Transverse colon (tissue), 4 donors: ENCODE measurements around the gene RGPD6.
"Not testable (repeated sequence)": the region's sequence is repeated elsewhere in the genome, so short reads cannot be mapped to it uniquely, and the experiment has no call there.

Experiments
- CTCF ChIP-seq, 5 experiments: fragments of 200-600 bp in 3 of 5; fragments of 450-650 bp in 2 of 5; sonication (generic) in 3 of 5; IDR thresholded peaks; 1 replicate in 2 of 5; 2 replicates in 3 of 5; pipeline ENCODE4 v1.5.1; 2016 to 2017; ENCODE audit warnings: antibody characterized with exemption in 5 of 5, inconsistent platforms in 3 of 5, mild to moderate bottlenecking in 2 of 5, moderate library complexity in 1 of 5
- EP300 ChIP-seq: sonication (generic); formaldehyde crosslinking; IDR thresholded peaks from one replicate; pipeline ENCODE4 v1.6.1; 2017; ENCODE audit warnings: antibody characterized with exemption, low read depth
- POLR2A ChIP-seq: fragments of 450-650 bp; IDR thresholded peaks from one replicate; pipeline ENCODE4 v1.6.1; 2016; ENCODE audit warnings: antibody characterized with exemption, mild to moderate bottlenecking, moderate library complexity
- POLR2AphosphoS5 ChIP-seq, 3 donors: sonication (generic); formaldehyde crosslinking; IDR thresholded peaks; one replicate each; pipeline ENCODE4 v1.6.1; 2016; ENCODE audit warnings: antibody characterized with exemption in 3 of 3

- not testable (repeated sequence) for TF ChIP-seq POLR2A; CTCF (IDR thresholded peaks at IDR 0.05); EP300; POLR2AphosphoS5 (IDR thresholded peaks at IDR 0.05)
Measured at GRCh38 chr2:110609843-110610612, 33.0 kb upstream of the RGPD6 start.
